CD4-positive, alpha-beta T cell treated with Interleukin-15 for 4 hours (primary cell): ENCODE results near the gene MARCKSL1.
"Not testable (repeated sequence)": the region's sequence is repeated elsewhere in the genome, so short reads cannot be mapped to it uniquely, and the experiment has no call there.

Experiments used
- DNase-seq: peaks from one replicate; pipeline ENCODE4 v3.0.0-alpha.2; 2020; ENCODE audit warnings: low spot score

MARCKSL1 gene

DNA sequence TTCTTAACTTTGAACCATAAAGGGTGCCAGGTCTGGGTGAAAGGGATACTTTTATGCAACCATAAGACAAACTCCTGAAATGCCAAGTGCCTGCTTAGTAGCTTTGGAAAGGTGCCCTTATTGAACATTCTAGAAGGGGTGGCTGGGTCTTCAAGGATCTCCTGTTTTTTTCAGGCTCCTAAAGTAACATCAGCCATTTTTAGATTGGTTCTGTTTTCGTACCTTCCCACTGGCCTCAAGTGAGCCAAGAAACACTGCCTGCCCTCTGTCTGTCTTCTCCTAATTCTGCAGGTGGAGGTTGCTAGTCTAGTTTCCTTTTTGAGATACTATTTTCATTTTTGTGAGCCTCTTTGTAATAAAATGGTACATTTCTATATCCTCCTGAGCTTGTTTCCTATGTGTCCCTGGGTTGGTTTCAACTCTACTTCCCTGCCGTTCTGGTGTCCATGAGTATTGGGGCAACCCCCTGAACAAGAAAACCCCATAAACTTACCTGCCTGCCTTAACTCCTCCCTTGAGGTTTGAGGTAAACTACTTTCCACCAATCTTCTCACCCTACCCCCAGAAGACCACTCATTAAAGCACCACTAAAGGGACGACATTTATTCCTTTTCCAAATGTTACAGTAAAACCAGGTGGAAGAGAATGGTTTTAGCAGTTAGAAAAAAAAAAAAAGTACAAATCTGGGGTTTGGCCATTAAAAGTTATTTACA, 2.6 kb downstream of the MARCKSL1 start:
- DNase-seq, result no peak

DNA sequence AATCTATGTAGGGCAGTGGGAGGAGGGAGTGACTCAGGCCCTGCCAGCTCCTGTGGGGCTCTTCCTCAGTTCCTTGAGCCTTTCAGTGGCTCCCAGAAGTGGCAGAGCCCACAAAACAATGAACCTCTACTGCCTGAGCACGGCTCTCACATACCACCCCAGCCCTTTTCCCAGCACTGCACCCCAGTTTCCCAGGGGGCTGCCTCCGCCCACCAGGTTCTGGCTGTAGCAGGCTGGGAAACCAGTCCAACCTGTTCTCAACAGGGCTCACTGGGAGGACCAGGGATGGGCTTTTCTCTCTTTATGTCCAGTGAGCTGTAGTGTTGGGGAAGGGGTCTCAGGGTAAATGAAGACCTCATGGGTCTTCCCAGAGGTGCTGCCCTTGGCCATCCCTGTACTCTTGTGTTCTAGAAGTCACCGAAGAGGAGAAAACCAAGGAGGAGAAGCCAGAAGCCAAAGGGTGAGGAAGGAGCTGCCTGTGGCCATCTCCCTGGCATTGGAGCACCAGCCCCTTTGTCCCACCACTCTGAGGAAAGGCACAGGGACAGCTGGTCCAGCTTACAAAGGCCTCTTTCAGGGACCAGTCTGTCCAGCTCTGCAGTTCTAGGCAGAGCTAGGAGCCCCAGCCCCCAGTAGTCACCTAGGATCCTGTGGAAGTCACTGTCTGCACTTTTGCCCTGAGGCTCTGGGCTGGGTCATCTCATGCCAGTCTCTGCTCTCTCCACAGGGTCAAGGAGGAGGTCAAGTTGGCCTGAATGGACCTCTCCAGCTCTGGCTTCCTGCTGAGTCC, 3.5 kb downstream of the MARCKSL1 start:
- DNase-seq, result no peak

DNA sequence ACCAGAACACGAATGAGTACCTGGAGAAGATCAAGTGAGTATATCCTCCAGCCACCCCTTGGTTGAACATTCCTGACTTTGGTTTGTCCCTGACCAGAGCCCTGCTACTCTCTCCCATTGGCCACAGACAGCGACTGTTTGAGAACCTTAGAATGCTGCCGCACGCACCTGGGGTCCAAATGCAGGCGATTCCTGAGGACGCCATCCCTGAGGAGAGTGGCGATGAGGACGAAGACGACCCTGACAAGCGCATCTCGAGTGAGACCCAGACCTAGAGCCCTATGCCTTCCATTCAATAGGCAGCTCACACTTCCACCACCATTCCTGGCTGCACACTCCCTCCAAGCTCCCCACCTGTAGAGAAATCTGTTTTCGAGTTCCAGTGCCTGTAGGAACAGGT, 4.5 kb downstream of the MARCKSL1 start:
- DNase-seq, result no peak

DNA sequence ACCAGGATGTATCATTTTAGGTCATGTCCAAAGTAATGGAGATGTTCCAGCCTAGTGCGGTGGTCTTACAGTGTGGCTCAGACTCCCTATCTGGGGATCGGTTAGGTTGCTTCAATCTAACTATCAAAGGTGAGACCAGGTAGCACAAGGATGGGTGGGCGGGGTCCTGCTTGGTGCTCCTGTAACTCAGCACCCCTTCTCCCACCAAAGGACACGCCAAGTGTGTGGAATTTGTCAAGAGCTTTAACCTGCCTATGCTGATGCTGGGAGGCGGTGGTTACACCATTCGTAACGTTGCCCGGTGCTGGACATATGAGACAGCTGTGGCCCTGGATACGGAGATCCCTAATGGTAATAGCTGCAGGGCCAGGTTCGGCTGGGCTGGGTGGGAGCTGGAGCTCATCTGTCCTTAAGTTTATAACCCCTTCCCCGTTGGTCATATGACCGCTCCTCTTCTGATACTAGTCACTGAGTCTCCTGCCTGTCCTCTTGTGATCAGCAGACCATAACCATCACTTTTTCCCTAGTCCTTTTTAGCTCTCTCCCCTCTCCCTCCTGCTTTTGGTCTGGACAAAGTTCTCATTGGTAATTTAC, 5.4 kb downstream of the MARCKSL1 start:
- DNase-seq, result no peak

DNA sequence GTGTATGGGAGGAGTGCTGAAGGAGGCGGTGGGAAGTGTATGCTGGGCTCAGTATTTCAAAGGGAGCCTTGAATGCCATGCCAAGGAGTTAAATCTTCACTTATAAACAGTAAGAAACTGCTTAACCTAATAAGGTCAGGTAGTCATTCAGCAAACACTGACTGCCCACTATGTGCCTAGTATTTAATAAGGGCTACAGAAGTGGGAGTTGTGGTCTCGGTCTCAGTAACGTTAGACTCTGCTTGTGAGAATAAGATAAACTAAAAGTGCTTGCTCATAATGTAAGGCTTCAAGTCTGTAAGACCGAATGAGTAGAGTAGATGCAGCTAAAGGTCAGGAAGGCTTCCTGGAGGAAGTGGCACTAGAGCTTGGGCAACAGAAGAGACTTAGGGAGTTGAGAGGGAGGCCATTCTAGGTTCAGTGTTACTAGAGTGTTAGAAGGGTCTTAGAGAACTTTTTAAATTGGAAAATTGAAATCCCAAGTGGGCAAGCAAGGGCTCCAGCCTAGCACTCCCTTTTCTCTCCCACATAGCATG, 6.0 kb downstream of the MARCKSL1 start:
- DNase-seq, result no peak

DNA sequence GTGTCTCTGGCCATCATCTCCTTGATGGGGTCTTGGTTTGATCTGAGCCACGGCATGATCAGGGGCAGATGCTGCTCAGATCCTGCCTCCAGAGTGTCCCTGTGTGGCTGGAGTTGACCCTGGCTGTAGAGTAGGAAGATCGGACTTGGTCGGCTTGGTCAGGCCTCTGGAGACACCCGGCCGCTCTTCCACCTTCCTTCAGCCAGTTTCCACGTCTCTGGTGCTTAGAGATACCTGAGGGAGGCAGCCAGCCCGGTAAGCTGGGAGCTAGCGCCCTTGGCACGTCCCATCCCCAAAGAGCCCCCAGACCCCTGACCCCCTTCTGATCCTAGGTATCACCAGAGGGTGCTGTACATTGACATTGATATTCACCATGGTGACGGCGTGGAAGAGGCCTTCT, 8.8 kb downstream of the MARCKSL1 start:
- no peak for DNase-seq

DNA sequence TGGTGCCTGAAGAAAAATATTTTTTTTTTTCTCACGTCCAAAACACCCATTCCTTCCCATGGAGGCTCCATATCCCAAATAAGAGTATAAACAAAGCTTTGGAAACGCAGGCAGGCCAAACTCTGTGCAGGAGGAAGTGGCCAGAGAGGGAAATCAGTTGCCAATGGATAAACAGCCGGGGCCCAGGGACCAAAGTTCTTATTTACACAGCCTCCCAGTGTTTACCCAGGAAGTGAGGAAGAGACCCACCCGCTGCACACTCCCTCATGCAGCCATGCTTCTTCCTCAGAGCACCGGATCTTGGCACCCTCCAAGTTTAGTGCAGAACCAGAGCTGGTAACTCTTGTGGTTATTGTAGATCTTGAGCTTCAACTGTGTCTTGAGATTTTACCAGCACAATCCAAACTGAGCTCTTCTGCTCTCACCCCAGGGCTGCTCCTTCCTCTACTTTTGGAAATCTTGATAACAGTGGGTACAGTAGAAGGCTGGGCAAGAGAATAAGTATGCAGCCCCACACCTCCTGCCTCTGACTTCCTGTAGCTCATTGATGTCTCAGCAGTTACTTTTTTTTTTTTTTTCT, 14.2 kb downstream of the MARCKSL1 start:
- peak; percentile 45 for DNase-seq

DNA sequence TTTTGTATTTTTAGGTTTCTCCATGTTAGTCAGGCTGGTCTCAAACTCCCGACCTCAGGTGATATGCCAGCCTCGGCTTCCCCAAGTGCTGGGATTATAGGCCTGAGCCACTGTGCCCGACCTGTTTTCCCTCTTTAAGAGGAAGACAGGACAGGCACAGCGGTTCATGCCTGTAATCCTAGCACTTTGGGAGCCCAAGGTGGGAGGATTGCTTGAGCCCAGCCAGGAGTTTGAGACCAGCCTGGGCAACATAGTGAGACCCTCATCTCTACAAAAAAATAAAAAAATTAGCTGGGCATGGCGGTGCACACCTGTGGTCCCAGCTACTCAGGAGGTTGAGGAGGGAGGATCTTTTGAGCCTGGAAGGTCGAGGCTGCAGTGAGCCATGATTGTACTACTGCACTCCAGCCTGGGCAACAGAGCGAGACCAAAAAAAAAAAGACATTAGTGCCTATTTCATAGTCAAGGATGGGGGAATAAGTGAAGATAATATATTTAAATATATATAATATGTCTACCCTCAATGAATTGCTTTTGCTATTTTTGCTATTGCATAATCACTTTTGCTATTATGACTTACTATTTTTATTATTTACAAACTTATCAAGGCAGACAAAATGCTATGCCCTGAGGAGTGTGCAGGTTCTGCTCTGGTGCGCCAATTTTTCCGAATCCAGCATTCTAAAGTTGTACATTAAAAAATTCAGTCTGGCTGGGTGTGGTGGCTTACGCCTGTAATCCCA, 17.7 kb downstream of the MARCKSL1 start:
- DNase-seq, result no peak

DNA sequence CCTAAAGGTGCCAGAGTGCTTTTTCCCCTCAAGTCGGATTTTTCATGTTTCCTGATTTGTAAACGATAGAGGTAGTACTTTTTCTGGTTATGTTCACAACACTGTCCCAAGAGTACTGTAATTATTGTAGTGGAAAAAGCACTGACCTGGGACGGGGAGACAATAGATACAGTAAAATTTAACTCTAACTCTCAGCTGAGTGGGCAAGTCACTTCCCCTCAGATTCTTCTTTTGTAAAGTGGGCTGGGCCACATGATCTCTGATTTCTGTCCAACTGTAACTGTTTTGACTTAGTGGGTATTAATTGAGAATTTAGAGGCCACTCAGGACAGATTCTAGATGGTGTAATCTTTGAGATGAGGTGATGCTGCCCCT, 19.1 kb downstream of the MARCKSL1 start:
- no peak for DNase-seq

DNA sequence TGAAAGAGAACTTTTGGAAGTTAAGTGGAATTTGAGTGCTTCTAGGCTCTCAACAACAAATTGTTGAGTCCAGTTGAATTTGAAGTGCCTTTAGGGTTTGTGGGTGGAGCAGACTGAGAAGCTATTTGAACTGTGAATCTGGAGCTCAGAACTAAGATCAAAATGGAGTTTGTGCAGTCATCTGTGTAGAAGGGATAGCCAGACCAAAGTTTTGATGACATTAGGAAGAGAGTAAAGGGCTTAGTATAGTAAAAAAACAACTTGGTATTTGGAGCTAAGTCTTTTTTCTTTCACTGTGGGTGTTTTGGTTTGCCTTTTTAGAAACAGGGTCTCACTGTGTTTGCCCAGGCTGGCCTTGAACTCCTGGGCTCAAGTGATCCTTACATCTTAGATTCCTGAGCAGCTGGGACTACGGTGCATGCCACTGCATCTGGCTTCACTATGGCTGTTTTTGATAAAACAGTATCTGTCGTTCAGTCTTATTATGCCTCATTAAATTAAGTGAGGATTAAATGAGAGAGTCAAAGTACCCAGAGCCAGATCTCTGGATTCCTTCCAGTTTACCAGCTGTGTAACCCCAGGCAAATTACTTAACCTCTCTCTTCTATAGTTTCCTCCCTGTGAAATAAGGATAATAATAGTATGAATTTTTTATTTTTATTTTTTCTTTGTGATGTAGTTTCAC, 24.2 kb downstream of the MARCKSL1 start:
- DNase-seq, result no peak

DNA sequence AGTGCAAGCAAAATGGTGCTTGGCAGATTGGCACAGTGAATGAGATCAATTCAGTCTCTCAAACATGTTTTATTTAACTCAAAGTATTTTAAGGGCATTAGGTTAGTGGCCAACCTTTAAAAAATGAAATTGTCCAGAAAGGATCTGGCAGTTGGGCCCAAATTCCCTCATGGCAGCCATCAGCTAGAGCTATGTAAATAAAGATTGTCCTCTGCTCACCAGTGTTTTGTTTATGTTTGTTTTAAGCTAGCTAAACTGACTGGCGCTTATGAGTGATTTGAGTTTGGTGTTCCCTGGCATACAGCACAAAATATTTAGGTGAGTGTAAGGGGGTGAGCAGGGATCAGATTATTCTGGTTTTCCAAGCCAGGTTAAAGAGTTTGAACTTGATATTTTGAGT, 26.1 kb downstream of the MARCKSL1 start:
- DNase-seq, result no peak

DNA sequence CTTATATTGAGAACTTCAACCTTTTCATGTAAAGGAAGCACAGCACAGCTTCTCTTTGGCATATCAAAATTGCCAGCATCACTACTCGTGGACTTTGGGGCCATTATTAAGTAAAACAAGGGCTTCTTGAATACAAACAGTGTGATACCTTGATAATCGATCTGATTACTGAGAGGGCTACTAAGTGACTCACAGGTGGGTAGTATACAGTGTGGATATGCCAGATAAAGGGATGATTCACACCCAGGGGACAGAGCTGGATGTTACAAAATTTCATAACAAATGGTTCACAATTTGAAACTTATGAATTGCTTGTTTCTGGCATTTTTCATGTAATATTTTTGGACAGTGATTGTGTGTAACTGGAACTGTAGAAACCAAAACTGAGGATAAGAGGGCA, 28.7 kb downstream of the MARCKSL1 start:
- DNase-seq, result no peak

DNA sequence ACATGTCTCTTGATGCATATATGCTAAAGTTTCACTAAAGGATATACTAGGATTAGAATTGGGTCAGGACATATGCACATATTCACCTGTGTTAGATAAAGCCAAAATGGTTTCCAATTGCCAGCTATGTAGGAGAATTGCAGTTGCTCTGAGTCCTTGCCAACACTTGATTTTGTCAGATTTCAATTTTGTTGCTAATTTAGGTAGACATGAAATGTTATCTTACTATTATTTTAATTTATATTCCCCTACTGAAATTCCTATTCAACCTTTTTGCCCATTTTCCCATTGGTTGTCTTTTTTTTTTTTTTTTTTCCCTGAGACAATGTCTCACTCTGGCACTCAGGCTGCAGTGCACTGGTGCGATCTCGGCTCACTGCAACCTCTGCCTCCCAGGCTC, 30.7 kb downstream of the MARCKSL1 start:
- no peak for DNase-seq

DNA sequence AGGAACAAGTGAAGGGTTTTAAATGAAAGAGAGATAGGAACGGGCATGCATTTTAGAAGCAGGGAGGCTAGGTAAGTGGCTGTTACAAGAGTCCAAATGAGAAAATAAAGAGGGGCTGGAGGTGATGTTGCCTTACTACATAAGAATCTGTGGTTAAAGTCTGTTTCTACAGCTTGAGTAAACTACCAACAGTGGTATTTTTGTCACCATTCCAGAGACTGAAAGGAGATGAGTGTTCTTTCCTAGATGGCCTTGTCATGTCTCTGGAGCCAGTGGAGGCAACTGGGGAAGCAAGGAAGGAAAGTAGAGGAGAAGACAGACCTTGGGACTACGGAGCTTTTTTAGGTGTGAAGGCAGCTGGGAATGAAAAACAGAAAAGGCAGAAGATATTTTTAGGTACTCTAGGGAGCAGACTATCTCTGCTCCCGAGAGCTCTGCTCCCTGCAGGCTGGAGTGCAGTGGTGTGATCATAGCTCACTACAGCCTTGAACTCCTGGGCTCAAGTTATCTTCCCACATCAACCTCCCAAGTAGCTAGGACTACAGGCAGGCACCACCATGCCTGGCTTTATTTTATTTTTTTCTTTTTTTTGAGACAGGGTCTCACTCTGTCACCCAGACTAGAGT, 31.9 kb downstream of the MARCKSL1 start:
- DNase-seq, result no peak

DNA sequence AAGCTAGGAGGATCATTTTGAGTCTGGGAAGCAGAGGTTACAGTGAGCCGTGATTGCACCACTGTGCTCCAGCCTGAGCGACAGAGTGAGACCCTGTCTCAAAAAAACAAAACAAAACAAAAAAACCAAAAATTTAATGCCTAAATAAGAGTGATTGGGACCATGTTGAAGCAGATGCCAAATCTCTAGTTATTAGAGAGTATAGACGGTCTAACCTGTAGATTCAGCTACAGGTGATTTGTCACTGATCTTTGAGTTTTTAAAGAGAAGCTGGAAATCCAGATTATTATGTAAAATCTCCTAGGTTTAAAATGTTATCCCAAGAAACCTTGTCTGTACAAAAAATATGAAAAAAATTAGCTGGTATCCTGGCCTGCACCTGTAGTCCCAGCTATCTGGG, 32.7 kb downstream of the MARCKSL1 start:
- DNase-seq, result no peak

DNA sequence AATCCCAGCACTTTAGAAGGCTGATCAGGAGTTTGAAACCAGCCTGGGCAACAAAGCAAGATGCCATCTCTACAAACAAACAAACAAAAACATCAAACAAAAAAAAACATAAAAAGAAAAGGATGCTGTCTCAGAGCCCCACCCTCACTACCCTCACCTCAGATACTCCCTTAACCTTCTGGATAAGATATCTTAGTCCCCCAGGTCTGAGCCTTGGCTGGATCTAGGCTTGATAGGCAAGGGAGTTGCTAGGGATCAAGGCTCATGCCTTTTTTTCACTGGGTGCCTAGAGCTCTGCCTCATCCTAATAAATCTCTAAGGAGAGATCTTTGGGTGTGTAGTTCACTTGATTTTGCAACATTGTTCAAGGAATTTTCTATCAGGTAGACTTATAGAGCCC, 36.7 kb downstream of the MARCKSL1 start:
- no peak for DNase-seq

DNA sequence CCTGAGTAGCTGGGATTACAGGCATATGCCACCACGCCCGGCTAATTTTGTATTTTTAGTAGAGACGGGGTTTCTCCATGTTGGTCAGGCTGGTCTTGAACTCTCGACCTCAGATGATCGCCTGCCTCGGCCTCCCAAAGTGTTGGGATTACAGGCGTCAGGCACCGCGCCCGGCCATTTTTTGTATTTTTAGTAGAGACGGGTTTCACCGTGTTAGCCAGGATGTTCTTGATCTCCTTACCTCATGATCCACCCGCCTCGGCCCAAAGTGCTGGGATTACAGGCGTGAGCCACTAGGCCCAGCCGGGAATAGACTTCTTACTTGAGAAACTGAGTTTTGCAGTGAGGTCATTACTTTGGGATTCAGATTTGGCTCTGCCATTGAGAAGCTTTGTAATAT, 37.8 kb downstream of the MARCKSL1 start:
- not testable (repeated sequence) for DNase-seq

DNA sequence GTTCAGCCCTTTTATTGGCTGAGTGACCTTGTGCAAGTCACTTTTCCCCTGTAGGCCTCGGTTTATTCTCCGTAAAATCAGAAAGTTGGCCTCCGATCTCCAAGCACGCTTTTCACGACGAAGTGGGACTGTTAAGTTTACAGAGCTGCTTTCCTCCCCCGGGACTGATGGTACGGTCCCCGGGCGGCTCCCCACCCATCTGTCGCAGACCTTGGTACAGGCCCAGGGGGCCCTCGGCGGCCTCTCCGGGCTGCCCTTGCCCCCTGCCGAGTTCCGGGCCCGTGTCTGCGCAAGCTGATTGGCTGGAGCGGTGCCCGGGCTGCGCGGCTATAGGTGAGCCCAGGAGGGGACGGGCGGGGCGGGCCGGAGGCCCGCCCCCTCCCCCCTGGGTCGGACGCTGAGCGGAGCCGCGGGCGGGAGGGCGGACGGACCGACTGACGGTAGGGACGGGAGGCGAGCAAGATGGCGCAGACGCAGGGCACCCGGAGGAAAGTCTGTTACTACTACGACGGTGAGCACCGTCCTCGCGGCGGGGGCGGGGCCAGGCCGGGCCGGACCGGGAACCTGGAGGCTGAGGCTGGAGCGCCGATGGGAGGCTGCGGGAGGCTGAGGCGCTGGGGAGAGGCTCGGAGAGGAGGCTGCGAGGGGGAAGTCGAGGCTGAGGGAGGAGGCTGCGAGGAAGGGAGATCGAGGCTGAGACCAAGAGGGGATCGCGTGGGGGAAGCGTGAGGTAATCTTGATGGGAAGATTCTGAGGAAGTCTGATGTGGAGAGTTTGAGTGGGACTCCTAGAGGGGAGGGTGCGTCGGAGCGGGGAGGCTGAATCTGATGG, 44.1 kb downstream of the MARCKSL1 start, which contains the start of gene HDAC1:
HDAC1 (plus strand) TSS at position 376 of the 831 bp plus-strand sequence; CDS start at position 463, 87 bp downstream.
- DNase-seq, result peak; percentile 99

DNA sequence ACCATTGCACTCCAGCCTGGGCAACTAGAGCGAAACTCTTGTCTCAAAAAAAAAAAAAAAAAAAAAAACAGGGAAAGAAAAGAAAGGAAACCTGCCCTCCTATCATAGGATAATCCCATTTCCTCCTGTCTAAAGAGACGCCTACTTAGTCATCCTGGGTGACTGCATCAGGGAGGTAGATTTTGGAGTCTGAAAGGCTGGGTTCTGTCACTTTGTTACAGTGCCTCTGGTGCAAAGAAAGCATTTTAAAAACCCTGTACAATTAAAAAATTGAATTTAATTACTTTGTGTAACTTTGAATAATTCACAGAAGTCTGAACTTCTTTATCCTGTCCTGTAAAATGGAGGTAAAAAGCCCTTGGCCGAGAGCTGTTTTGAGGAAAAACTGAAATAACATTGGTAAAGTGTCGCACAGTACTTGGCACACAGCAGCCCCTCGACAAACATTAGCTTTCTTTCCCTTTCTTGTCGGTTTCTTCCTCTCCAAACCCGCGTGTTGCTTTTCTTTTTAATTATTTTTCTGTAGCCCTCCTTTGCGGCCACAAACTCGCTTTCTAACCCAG, 44.8 kb downstream of the MARCKSL1 start:
- DNase-seq, result no peak

DNA sequence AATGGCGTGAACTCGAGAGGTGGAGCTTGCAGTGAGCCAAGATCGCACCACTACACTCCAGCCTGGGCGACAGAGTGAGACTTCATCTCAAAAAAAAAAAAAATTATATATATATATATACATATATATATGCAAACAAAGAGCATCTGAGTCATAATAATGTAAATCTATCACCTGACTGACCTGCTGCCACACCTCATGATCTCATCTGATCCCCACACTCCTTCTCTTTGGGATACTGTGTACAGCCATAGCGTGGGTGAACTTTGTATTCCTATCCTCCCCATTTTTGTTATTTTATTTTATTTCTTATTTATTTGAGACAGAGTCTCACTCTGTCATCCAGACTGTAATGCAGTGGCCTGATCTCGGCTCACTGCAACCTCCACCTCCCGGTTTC, 46.8 kb downstream of the MARCKSL1 start:
- DNase-seq, result no peak
